Fibroblast of skin of right quadriceps (primary cell): Measurements from ENCODE around the gene ICA1.
"Not testable (repeated sequence)": the region's sequence is repeated elsewhere in the genome, so short reads cannot be mapped to it uniquely, and the experiment has no call there.

Experiments used
- DNase-seq: peaks from one replicate; pipeline ENCODE4 v3.0.0-alpha.2; 2013

ICA1 gene

GRCh38 chr7:8260871-8261694 is 884 bp downstream of the ICA1 start:
- DNase-seq: peak; percentile 3

- no peak for DNase-seq
Observed at GRCh38 chr7:8259586-8260222, 2.3 kb downstream of the ICA1 start.

GRCh38 chr7:8258734-8259133 is 3.2 kb downstream of the ICA1 start:
- DNase-seq: no peak

- no peak for DNase-seq
Observed at GRCh38 chr7:8258166-8258565, 3.8 kb downstream of the ICA1 start.

- no peak for DNase-seq
Observed at GRCh38 chr7:8255680-8256655, 6.0 kb downstream of the ICA1 start.

- no peak for DNase-seq
Observed at GRCh38 chr7:8254667-8255066, 7.3 kb downstream of the ICA1 start.

- no peak for DNase-seq
Observed at GRCh38 chr7:8254215-8254614, 7.8 kb downstream of the ICA1 start.

GRCh38 chr7:8251195-8251594 is 10.8 kb downstream of the ICA1 start:
- no peak for DNase-seq

GRCh38 chr7:8250547-8250946 is 11.4 kb downstream of the ICA1 start:
- DNase-seq: no peak

- DNase-seq: no peak
Observed at GRCh38 chr7:8249121-8249520, 12.8 kb downstream of the ICA1 start.

GRCh38 chr7:8246020-8246419 is 15.9 kb downstream of the ICA1 start:
- DNase-seq: no peak

- not testable (repeated sequence) for DNase-seq
Observed at GRCh38 chr7:8245032-8245431, 16.9 kb downstream of the ICA1 start.

GRCh38 chr7:8243059-8243458 is 18.9 kb downstream of the ICA1 start:
- not testable (repeated sequence) for DNase-seq

- not testable (repeated sequence) for DNase-seq
Observed at GRCh38 chr7:8239702-8240362, 22.1 kb downstream of the ICA1 start.

- no peak for DNase-seq
Observed at GRCh38 chr7:8236780-8237407, 25.1 kb downstream of the ICA1 start.

- no peak for DNase-seq
Observed at GRCh38 chr7:8232999-8233847, 28.7 kb downstream of the ICA1 start.

GRCh38 chr7:8229927-8230326 is 32.0 kb downstream of the ICA1 start:
- no peak for DNase-seq

- DNase-seq: no peak
Observed at GRCh38 chr7:8228766-8229674, 32.9 kb downstream of the ICA1 start.

- no peak for DNase-seq
Observed at GRCh38 chr7:8228068-8228467, 33.9 kb downstream of the ICA1 start.

GRCh38 chr7:8227261-8227660 is 34.7 kb downstream of the ICA1 start:
- DNase-seq: no peak
